MV-4-11 (cell line): ENCODE data around the gene ARHGAP23.
"Not testable (repeated sequence)": the region's sequence is repeated elsewhere in the genome, so short reads cannot be mapped to it uniquely, and the experiment has no call there.

Experiments
- DNase-seq: peaks from one replicate; lab custom pipeline; 2025; lab: John Stamatoyannopoulos, UW

ARHGAP23 gene

DNA sequence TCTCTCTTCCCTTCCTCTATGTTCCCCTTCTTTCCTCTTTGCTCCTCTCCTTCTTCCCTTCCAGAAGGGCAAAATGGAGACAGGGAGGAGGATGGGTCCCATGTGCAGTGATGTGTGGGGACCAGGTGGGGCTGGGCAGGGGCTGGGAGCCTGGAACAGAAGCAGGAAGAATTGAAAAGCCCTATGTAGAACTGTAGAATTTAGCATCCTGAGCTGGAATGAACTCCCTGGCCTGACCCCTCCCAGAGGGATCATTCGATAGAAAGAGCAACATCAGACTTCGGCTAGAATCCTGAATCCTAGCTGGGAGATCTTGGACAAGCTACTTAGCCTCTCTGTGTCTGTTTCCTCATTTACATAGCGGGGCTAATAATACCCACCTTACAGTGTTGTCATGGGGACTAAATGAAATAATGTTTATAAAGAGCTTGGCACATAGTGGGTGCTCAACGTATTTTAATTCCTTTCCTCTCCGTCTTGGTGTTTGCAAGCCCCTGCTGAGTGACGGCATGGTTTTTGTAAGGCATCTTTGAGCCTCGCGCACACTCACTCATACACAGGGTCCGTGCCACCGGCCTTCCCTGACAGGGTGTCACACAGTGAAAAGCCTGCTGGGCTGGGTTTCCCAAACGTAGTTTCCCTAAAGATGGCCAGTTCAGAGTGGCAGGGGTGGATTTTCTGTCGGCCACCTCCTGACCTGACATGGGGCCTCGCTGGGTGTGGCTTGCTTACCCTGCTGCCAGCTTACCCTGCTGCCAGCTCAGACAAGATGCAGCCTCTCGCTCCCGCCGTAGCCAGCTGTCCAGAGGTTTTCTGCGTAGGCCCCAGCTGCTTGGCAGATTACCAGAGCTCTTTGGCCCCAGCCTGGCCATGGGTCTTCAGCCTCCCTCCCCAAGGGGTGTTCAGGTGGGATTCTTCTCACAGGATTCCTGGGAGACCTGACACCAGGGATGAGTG lies 6.1 kb upstream of the ARHGAP23 start:
- DNase-seq: no peak

DNA sequence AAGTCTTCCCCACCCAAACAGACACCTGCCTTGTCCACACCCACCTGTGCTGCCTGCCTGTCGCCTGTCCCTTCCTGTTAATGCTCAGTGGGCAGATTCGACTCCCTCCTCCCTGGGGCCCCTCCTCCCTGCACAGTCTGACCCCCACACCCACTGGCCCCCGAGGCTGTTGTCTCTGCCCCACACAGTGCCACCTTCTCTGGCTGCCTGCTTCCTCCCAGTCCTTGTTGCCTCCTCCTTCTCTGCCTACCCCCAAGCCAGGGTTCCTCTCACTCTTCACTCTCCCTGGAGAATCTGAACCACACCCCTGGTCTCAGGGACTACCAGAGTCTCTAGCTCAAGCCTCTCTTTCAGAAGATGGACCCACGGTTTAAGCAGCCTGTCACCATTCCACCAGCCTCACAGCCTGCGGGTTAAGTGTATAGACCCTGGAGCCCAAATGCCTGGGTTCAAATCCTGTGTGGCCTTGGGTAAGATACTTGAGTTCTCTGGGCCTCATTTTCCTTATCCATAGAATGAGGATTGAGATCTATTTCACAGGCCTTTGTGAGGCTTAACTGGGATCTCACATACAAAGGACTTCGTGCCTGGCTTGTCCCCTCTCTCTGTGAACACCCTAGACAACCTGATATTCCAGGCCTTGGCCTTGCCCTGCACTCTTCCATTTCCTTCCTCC lies 3.8 kb upstream of the ARHGAP23 start:
- DNase-seq: no peak

DNA sequence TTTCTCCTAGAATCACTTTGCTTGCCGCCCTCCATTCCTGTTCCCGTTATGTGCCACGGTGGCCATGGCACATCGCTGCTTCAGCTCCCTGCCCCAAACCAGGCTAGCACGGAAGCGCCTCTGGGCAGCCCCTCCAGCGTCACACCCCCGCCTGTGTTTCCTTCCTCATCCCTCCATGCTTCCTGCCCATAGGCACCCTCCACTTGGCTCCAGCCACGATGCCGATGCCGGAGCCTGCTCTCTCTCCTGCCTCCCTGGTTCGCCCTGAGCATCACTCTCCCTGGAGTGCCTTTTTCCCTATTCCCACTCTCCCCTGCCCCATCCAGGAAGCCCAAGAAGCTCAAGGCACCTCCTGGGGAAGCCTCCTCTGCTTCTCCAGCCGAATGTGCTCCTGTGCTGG lies 3.2 kb upstream of the ARHGAP23 start:
- no peak for DNase-seq

DNA sequence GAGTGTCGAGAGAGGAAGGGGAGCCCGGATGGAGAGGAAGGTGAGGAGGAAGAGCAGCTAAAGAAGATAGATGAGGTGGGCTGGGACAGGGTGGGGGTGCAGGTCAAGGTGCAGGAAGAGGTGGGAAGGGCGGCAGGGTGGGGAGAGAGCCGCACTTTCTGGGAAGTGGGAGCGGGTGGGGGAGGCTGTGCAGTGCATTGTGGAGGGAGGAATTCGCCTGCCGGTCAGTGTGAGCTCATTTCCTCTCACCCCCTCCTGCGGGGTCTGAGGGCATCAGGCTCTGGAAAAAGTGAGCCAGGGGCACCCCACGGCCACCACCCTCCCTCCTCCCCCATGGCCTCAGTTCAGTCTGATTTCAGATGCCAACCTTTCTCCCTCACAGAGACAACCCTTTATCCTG lies 2.5 kb upstream of the ARHGAP23 start:
- DNase-seq: no peak

DNA sequence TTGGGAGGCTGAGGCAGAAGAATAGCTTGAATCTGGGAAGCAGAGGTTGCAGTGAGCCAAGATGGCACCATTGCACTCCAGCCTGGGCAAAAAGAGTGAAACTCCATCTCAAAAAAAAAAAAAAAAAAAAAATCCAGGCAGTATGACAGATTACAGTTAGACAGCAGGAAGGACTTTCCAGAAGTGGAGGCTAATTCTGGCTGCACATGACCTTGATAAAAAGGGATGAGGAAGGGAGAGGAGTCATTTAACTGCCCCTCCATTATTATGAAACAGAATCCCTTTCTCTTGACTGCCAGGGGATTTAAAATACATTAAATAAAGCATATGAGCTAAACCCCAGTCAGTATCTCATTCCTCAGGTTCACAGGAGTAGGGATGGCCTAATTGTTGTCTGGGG lies 1.8 kb upstream of the ARHGAP23 start:
- no peak for DNase-seq

DNA sequence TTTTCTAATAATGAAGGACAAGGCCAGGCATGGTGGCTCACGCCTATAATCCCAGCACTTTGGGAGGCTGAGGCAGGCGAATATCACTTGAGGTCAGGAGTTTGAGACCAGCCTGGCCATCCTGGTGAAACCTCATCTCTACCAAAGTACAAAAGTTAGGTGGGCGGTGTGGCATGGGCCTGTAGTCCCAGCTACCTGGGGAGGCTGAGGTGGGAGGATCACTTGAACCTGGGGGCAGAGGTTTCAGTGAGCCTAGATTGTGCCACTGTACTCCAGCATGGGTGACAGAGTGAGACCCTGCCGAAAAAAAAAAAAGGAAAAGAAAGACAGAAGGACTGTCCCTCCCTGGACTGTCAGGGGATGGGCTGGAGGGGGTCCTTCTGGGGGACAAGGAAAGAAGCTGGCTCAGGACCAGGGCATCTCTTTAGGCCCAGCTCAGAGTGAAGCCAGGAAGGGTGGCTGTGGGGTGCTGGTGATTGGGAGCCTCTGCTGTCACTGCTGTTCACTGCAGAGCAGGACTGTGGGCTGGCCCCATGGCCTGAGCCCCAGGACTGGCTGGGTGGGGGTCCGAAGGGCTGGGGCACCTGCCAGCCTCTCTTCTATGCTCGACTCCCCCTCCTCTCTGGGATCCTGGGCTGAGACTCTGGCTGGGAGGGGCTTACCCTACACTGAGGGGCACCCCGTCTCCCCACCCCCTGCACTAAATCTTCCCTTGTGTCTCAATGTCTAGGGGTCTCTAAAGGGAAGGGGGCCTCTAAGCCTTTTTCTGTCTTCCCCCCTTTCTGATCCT lies 909 bp upstream of the ARHGAP23 start:
- no peak for DNase-seq

DNA sequence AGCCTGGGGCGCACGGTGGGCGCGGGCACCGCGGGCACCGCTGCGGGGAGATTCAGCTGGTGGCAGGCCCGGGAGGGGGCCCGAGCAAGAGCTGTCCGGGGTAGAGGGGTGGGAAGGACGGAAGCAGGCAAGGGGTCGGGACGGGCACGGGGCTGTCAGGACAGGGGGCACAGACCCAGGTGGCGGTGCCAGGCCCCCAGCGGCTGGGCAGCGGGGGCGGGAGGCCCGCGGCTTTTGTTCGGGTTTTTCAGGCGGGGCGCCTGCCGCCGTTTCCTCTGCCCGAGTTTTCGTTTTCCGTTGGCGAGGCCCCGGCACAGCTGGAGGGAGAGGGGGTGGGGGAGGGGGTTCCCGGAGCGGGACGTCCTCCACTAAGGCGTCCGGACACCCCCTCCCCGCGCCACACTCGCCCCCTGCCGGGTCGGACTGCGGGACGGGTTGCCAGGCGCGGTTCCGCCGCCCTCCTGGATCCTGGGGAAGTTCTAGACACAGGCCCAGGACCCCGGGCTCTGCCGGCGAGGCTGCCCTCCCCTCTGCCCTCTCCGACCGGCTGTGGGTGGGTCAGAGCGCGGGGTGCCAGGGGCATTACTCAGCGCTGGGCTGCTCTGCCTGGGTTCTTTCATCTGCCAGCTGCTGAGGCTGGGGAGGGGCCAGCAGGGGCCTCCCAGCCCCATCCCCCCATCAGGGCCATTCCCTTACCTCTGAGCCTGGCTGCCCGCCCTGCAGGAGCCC lies 543 bp downstream of the ARHGAP23 start:
- DNase-seq: no peak

DNA sequence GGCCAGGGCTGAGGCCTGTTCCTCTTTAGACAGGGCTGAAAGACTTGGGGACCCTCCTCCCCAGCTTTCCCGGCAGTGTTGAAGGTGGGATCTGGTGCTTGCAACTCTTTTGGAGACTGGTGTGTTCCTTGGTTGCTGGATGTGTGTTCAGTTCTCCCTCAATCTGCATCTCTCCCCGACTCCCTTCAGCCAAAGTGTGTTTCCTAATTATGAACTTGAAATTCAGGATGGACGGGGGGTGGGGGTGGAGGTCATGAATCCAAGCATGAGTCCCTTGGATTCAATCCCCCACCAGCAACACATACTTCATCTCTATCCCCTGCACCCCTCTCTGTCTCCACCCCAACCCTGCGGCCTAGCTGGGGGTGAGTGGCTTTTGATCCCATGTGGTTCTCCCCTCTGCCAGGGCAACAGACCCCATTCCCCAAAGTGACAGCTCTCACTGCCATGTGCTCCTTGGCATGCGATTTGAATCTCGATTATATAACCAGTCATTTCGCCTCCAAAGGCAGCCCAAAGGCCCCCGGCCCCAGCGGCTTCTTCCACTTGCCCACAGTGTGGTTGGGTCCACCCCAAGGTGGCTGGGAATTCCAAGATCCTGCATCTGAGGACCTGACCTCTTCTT lies 1.3 kb downstream of the ARHGAP23 start:
- no peak for DNase-seq

DNA sequence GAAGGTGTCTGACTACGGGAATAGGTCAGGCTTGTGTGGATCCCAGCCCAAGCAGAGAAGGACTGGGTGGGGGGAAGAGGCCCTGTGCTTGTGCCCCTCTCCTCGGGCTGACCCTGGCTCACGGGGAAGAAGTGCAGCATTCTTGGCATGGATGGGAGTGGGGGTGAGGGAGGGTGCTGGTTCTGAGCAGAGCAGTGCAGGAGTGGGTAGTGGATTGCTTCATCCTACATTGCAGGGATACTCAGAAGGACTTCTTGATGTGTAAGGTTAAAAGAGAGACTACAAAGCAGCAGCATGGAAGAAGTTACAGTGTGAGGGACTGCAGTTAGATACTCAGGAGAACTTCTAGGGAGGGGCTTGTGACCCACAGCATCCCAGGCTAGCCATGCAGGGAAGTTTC lies 2.1 kb downstream of the ARHGAP23 start:
- no peak for DNase-seq

DNA sequence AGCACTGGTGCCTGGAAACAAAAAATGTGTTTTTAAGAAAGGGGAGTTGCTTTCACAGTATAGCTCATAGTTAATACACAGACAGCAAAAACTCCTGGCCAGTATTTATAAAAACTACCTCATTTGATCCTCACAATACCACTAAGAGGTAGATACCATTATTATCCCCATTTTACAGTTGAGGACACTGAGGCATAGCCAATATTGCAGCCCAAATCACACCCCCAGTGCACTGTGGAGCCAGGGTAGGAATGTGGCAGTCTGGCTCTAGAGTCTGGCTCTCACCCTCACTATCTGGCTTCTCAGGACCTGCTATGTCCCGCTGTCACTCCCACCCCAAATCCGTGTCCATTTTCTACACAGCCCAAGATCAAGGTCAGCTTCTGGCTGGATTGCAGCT lies 2.6 kb downstream of the ARHGAP23 start:
- DNase-seq: no peak

DNA sequence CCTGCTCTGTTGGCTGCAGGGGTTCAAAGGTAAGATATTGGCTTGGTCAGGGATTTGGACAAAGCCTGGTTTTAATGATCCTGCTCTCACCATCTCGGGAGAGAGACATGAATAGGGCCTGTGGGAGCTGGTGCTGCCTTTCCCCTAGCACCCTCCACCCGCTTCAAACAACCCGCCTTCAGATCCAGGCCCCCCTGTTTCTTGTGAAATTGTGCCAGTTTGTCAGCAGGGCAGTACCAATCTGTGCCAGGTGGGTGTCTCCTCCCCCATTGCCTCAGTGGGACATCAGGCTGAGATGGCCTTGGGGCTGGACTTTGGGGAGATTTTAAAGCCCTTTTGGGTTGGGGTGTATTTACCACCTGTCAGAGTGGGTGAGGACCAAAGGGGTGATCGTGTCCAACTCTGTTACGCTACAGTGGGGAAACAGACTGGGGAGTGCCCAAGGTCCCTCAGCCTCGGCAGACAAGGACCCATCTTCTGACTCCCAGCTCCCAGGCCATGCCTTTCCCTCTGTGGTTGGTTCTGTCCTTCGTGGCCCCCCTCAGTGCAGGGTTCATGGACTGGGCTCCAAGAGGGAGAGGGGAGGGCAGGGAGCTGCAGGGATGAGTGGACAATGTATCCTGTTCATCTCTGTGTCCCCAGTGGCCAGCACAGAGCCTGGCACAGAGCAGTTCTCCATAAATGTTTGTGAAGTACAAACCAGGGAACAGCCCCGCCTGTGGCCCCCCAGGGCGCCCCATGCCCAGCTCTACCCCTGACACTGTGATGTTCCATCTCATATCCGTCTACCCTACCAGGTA lies 3.3 kb downstream of the ARHGAP23 start:
- no peak for DNase-seq

DNA sequence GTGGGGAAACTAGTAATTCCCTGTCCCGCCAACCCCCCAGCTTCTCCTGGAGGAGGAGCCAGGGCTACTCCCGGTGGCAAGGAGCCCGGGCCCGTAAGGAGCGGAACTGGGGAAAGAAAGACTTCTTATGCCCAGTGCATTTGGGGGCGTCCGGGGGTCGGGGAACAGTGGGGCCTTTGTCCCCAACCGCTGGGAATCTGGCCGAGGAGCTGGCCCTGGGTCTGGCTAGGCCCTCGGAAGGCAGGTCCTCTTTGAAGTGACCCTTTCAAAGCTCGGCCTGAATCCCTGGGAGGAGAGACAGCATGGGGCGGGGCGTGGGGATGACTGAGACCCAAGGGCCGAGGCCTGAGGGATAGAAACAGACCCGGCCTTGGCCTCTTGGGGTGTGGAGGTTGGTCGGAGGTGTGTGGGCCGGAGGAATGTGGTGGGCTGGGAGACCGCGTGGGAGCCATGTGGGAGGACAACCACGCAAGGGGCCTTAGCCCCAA lies 6.0 kb downstream of the ARHGAP23 start:
- DNase-seq: no peak

DNA sequence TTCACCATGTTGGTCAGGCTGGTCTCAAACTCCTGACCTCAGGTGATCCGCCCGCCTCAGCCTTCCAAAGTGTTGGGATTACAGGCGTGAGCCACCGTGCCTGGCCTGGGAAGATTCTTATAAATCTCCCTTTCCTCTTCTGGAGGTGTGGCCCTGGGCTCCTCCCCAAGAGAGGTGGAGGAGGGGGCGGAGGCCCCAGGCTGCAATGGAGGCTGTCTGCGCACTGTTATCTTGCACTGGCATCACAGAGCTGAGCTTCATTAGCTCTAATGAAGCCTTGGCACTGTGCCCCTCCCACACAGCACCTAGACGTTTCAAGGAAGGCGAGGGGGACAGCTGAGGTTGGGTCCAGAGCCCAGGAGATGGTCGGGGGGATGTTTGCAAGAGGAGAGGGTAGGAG lies 7.5 kb downstream of the ARHGAP23 start:
- DNase-seq: no peak

DNA sequence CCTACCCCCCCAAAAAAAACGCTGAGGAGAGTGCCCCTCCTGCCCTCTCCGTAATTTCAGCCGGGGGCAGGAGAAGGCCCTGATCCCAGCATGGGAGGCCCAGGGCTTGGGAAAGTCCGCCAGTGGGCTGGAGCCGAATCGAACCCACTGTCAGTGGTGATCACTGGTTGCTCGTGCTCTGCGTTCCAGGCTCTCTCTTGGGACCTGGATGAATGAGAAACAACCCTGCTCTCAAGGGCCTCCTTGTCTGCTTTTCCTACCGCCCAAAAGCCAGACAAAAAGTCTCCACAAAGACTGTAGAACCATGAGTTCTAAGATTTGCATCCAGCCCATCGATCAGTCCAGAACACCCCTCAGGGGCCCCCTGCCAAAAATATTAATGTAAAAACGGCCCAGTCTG lies 8.1 kb downstream of the ARHGAP23 start:
- no peak for DNase-seq

DNA sequence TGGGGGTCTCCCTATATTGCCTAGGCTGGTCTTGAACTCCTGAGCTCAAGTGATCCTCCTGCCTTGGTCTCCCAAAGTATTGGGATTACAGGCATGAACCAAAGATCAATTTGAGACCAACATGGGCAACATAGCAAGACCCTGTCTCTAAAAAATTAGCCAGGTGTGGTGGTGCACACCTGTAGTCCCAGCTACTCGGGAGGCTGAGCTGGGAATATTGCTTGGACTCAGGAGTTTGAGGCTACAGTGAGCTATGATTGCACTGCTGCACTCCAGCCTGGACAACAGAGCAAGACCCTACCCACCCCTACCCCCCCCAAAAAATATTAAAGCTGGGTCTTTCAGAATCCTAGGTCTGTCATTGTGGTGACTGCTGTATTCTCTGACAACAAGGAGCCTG lies 9.0 kb downstream of the ARHGAP23 start:
- not testable (repeated sequence) for DNase-seq

DNA sequence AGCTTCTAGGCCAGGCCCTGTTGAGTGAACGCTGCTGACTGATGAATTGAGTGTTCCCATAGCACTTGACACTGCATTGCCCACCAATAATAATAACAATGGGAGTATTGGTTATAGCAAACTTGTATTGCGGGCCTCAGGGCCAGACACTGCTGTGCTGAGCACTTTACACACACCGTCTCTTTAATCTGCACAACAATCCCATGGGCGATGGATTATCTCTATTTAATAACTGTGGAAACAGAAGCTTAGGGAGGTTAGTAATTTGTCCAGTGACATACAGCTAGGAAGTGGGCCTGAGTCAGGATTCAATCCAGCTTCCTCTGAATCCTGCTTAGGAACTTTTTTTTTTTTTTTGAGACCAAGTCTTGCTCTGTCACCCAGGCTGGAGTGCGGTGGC lies 11.2 kb downstream of the ARHGAP23 start:
- no peak for DNase-seq

DNA sequence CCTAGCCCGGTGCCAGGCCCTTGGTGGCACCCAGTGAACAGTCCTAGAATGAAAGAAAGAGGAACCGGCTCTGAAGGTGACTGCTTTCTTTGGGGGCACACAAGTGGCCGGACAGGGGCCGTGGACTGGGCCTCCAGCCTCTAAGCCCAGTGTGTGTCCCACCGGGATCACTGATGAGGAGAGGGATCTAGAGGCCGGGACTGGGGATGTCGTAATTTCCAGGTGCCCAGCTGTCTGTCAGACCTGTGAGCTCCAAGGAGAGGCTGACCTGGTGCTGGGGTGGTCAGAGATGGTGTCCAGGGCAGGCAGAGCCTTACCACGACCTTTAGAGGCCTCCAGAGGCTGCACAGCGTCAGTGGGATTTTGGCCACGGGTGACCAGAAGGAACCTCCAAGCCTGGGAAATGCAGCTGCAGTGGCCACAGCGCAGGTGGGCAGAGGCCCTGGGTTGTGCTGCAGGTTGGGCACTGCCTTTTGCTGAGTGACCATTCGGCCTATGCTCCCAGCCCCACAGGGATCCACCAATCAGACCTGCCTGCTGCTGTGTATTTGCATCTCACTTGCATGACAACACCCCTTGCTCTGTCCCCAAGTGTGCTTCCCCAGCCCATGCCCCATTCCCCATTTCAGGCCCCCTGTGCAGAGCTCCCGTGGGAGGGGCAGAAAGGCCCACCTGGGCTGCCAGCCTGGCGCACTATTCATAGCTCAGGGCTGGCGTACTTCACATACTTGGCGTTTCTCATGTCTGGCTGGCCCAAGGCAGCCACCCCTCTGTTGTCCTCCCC lies 12.5 kb downstream of the ARHGAP23 start:
- DNase-seq: no peak

DNA sequence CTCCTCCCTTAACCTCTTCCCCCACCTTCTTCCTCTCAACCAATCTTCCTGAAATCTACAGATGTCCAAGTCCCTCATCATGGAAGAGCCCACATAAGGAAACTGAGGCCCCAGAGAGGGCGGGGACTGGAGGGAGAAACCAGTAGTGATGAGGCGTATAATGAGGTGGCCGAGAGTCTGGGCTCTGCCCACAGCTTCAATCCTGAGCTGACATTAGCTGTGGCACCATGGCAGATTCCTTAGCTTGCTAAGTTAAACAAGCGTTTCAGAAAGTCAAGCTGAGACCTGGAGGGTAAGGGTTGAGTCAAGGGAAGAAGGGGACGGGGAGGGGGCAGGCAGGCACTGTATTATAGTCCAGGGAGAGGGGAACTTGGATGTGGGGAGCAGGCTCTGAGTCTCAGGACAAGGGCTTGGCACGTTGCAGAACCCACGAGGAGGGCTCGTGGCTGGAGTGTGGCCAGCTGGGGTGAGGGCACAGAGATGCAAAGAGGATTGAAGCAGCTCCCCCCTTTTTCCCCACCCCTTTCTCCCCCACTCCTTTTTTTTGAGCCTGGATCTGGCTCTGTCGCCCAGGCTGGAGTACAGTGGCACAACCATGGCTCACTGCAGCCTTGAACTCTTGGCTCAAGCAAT lies 13.3 kb downstream of the ARHGAP23 start:
- no peak for DNase-seq

DNA sequence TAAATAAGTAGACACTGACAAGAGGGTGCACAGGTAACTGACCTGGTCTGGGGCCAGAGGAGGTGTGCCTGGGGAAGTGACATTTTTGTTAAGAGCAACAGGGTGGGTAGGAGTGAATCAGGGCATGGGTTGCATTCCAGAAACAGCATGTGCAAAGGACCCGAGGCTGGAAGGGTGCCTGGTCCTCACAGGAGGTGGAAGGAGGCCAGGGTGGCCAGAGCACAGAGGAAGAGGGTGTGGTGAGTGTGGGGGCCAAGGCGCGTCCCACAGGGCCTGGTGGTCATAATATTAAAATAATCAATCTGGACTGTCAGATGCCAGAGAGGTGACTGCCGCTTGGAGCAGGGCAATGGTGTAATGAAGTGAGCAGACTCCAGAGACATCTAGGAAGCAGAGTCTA lies 14.3 kb downstream of the ARHGAP23 start:
- no peak for DNase-seq
